ENCODE results near the gene TBX22. TPM values are rescaled to one million over a fixed set of nuclear protein-coding genes. Genes with fewer than 3 reads are reported as not detected.
"Not testable (repeated sequence)": the region's sequence is repeated elsewhere in the genome, so short reads cannot be mapped to it uniquely, and the experiment has no call there.

TBX22 gene, protein sequence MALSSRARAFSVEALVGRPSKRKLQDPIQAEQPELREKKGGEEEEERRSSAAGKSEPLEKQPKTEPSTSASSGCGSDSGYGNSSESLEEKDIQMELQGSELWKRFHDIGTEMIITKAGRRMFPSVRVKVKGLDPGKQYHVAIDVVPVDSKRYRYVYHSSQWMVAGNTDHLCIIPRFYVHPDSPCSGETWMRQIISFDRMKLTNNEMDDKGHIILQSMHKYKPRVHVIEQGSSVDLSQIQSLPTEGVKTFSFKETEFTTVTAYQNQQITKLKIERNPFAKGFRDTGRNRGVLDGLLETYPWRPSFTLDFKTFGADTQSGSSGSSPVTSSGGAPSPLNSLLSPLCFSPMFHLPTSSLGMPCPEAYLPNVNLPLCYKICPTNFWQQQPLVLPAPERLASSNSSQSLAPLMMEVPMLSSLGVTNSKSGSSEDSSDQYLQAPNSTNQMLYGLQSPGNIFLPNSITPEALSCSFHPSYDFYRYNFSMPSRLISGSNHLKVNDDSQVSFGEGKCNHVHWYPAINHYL
- not detected for total RNA-seq

- no peak for ATAC-seq
Observed at GRCh38 chrX:80014141-80014940, at the start of gene TBX22. TSS of gene TBX22 (plus strand) at chrX:80014753. CDS start at chrX:80022270, 7,517 bp downstream.

DNA sequence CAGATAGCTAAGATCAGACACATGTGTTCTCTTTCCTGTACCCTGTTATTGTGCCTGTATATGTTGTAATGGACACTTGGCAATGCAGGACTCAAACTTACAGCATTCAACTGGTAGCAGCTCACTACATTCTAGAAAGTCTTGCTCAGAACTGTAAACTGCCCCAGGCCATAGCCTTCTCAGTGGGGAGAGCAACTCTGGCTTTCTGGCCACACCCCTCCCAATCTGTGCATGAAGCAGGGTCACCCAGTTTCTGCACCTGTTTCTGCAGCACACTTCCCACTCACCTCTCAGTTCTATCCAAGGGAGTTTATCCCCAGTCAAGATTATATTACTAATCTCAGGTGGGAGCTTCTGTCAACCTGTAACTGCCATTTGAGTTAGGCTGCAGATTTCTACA is 38.9 kb upstream of the TBX22 start:
- ATAC-seq: no peak

DNA sequence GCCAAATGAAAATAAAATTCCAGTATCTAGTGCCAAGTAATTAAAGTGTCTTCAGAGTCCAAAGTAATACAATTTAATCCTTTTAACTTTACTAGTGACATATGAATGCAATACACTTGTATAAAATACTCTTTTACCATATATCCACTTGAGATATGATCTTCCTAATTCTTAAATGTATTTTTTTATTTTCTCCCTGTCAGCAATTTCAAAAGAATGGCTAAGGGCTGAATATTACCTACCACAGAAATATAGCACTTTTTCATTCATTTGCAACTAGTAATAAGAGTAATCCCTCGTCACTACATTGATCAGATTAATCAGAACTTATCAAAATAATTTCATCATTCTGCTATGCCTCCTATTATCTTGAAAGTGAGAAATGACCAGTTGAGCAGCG is 10.1 kb upstream of the TBX22 start:
- ATAC-seq: no peak

- ATAC-seq: no peak
Observed at GRCh38 chrX:80011522-80011921, 3.0 kb upstream of the TBX22 start.

GRCh38 chrX:80016182-80016581 is 1.6 kb downstream of the TBX22 start:
- ATAC-seq: no peak

GRCh38 chrX:80021621-80022020 is 7.1 kb downstream of the TBX22 start:
- no peak for ATAC-seq

DNA sequence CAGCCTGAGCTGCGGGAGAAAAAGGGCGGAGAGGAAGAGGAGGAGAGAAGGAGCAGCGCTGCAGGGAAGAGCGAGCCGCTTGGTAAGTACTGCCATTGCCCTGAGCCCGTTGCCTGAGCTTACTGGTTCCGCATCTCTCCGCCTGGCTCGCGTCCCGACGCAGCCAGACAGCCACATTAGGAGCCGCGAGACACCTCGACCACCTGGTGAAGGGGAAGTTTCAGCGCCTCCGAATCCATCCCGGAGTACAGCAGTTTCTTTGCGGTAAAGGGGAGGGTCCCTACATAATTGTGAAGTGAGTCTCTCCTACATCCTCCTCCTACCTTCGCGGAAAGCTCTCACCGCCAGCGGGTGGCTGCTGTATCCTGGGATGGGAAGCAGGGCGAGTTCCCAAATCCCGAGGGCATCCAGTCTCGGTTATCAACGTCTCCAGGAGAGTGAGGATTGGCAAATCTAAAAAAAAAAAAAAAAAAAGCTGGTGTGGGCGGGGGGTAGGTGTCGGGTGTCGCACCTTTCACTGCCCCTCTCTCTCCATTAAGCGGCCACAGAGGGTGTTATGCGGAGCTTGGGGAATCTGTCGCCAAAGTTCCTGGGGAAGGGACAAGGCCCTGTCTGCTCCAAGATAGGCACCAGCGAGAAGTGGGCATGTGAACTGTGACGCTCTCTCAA is 7.9 kb downstream of the TBX22 start:
- no peak for ATAC-seq

- ATAC-seq: no peak
Observed at GRCh38 chrX:80026116-80026515, 11.6 kb downstream of the TBX22 start.

- ATAC-seq: not testable (repeated sequence)
Observed at GRCh38 chrX:80066156-80066555, 51.6 kb downstream of the TBX22 start.

DNA sequence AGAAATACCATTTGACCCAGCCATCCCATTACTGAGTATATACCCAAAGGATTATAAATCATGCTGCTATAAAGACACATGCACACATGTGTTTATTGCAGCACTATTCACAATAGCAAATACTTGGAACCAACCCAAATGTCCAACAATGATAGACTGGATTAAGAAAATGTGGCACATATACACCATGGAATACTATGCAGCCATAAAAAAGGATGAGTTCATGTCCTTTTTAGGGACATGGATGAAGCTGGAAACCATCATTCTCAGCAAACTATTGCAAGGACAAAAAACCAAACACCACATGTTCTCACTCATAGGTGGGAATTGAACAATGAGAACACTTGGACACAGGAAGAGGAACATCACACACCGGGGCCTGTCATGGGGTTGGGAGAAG is 61.1 kb downstream of the TBX22 start:
- ATAC-seq: not testable (repeated sequence)
